H9 (cell line): ENCODE data around the gene ZFP91. TPM values are rescaled to one million over a fixed set of nuclear protein-coding genes. Genes with fewer than 3 reads are reported as not detected.

Source experiments
- DNase-seq: peaks from one replicate; pipeline ENCODE4 v3.0.0-alpha.2; 2017
- H2AFZ ChIP-seq: one replicate; pipeline ENCODE4 v1.6.1; 2013; ENCODE audit warnings: mild to moderate bottlenecking, low read length, control low read depth, moderate library complexity
- H2AK5ac ChIP-seq: 2 replicates; pipeline ENCODE4 v1.6.1; 2013; ENCODE audit warnings: low read length, control low read depth, mixed read lengths; ENCODE audit not compliant: insufficient read length
- H2BK120ac ChIP-seq: one replicate; pipeline ENCODE4 v1.6.1; 2013; ENCODE audit warnings: low read depth, mild to moderate bottlenecking, low read length, control low read depth, inconsistent platforms; ENCODE audit not compliant: poor library complexity, severe bottlenecking
- H2BK12ac ChIP-seq: 2 replicates; pipeline ENCODE4 v1.6.1; 2013; ENCODE audit warnings: low read length, control low read depth, mixed read lengths, low read depth; ENCODE audit not compliant: insufficient read length
- H2BK15ac ChIP-seq: 2 replicates; pipeline ENCODE4 v1.6.1; 2013; ENCODE audit warnings: low read depth, low read length, control low read depth
- H2BK20ac ChIP-seq: one replicate; pipeline ENCODE4 v1.6.1; 2013; ENCODE audit warnings: low read depth, mild to moderate bottlenecking, low read length, control low read depth, inconsistent platforms; ENCODE audit not compliant: poor library complexity, severe bottlenecking
- H2BK5ac ChIP-seq: 2 replicates; pipeline ENCODE4 v1.6.1; 2013; ENCODE audit warnings: low read length, control low read depth, mixed read lengths; ENCODE audit not compliant: insufficient read length
- H3K14ac ChIP-seq: 2 replicates; pipeline ENCODE4 v1.6.1; 2013; ENCODE audit warnings: low read length, control low read depth; ENCODE audit not compliant: insufficient read depth
- H3K18ac ChIP-seq: 2 replicates; pipeline ENCODE4 v1.6.1; 2013; ENCODE audit warnings: low read depth, mild to moderate bottlenecking, mixed read lengths, low read length, control low read depth; ENCODE audit not compliant: insufficient read length
- H3K23ac ChIP-seq: 2 replicates; pipeline ENCODE4 v1.6.1; 2013; ENCODE audit warnings: low read length, control low read depth, mixed read lengths, low read depth; ENCODE audit not compliant: insufficient read length
- H3K23me2 ChIP-seq: 2 replicates; pipeline ENCODE4 v1.6.1; 2013; ENCODE audit warnings: low read depth, mild to moderate bottlenecking, mixed read lengths, low read length, control low read depth; ENCODE audit not compliant: insufficient read length, poor library complexity, severe bottlenecking
- H3K27ac ChIP-seq: 2 replicates; pipeline ENCODE4 v1.5.1; 2013; ENCODE audit warnings: low read length, control low read depth, mixed read lengths, low read depth; ENCODE audit not compliant: insufficient read length
- H3K27me3 ChIP-seq: 2 replicates; pipeline ENCODE4 v1.6.1; 2013; ENCODE audit warnings: low read length, control low read depth, inconsistent platforms; ENCODE audit not compliant: insufficient read depth
- H3K4ac ChIP-seq: 2 replicates; pipeline ENCODE4 v1.6.1; 2013; ENCODE audit warnings: low read depth, mild to moderate bottlenecking, control low read depth, inconsistent platforms, low read length, moderate library complexity
- H3K4me1 ChIP-seq: 2 replicates; pipeline ENCODE4 v1.6.1; 2013; ENCODE audit warnings: low read length, control low read depth, inconsistent platforms; ENCODE audit not compliant: insufficient read depth
- H3K4me2 ChIP-seq: 2 replicates; pipeline ENCODE4 v1.6.1; 2013; ENCODE audit warnings: low read length, control low read depth, mixed read lengths; ENCODE audit not compliant: insufficient read length, insufficient read depth
- H3K56ac ChIP-seq: 2 replicates; pipeline ENCODE4 v1.6.1; 2013; ENCODE audit warnings: low read depth, mild to moderate bottlenecking, mixed read lengths, low read length, control low read depth; ENCODE audit not compliant: insufficient read length
- H3K79me1 ChIP-seq: 2 replicates; pipeline ENCODE4 v1.6.1; 2013; ENCODE audit warnings: low read depth, mild to moderate bottlenecking, moderate library complexity, low read length, control low read depth, inconsistent platforms; ENCODE audit not compliant: insufficient read depth, poor library complexity, severe bottlenecking
- H3K79me2 ChIP-seq: 2 replicates; pipeline ENCODE4 v1.6.1; 2013; ENCODE audit warnings: low read length, control low read depth, inconsistent platforms; ENCODE audit not compliant: insufficient read depth
- H3K9ac ChIP-seq: 2 replicates; pipeline ENCODE4 v1.6.1; 2013; ENCODE audit warnings: low read length, control low read depth, mixed read lengths; ENCODE audit not compliant: insufficient read length; ENCODE audit errors: extremely low read depth
- H3K9me3 ChIP-seq: one replicate; pipeline ENCODE4 v1.6.1; 2013; ENCODE audit warnings: low read depth, low read length, inconsistent platforms; ENCODE audit not compliant: control insufficient read depth
- H3T11ph ChIP-seq: one replicate; pipeline ENCODE4 v1.6.1; 2013; ENCODE audit warnings: mild to moderate bottlenecking, low read length, control low read depth, inconsistent platforms
- H4K20me1 ChIP-seq: one replicate; pipeline ENCODE4 v1.6.1; 2013; ENCODE audit not compliant: control insufficient read depth, insufficient read length, insufficient read depth
- H4K5ac ChIP-seq: 2 replicates; pipeline ENCODE4 v1.6.1; 2013; ENCODE audit warnings: low read depth, mild to moderate bottlenecking, mixed read lengths, low read length, control low read depth; ENCODE audit not compliant: insufficient read length
- H4K8ac ChIP-seq: replicated peaks from 2 replicates; pipeline ENCODE4 v1.6.1; 2013; ENCODE audit warnings: low read length, control low read depth, mixed read lengths, low read depth; ENCODE audit not compliant: insufficient read length
- H4K91ac ChIP-seq: 2 replicates; pipeline ENCODE4 v1.6.1; 2013; ENCODE audit warnings: low read depth, mild to moderate bottlenecking, moderate library complexity, mixed read lengths, low read length, control low read depth; ENCODE audit not compliant: insufficient read length
- H3K27ac Mint-ChIP-seq, 3 experiments: 2 replicates in 2 of 3; 3 replicates in 1 of 3; pipeline ENCODE4 v1.8.0; 2020 to 2021; ENCODE audit warnings: mixed read lengths in 3 of 3, mild to moderate bottlenecking in 1 of 3, moderate library complexity in 1 of 3
- H3K27me3 Mint-ChIP-seq: 2 replicates; pipeline ENCODE4 v1.8.0; 2021; ENCODE audit warnings: low read depth, mild to moderate bottlenecking, moderate library complexity, mixed read lengths
- H3K36me3 Mint-ChIP-seq, 3 experiments: 2 replicates in 2 of 3; 3 replicates in 1 of 3; pipeline ENCODE4 v1.8.0; 2020 to 2021; ENCODE audit warnings: low read depth in 3 of 3, mixed read lengths in 3 of 3; ENCODE audit not compliant: insufficient read depth in 1 of 3
- H3K4me1 Mint-ChIP-seq, 2 experiments: 2 replicates each; pipeline ENCODE4 v1.8.0; 2020; ENCODE audit warnings: mixed read lengths in 2 of 2
- H3K4me3 Mint-ChIP-seq, 2 experiments: 2 replicates in 1 of 2; 3 replicates in 1 of 2; pipeline ENCODE4 v1.8.0; 2020 to 2021; ENCODE audit warnings: mild to moderate bottlenecking in 2 of 2, mixed read lengths in 2 of 2, moderate library complexity in 1 of 2
- H3K9me3 Mint-ChIP-seq, 2 experiments: 2 replicates in 1 of 2; 3 replicates in 1 of 2; pipeline ENCODE4 v1.8.0; 2020; ENCODE audit warnings: mild to moderate bottlenecking in 2 of 2, mixed read lengths in 2 of 2, moderate library complexity in 1 of 2
- WGBS: extraction: QIAGEN DNeasy Blood & Tissue Kit; methylation state at CpG from one replicate; pipeline ENCODE4 v1.1.7; 2013; ENCODE audit warnings: missing lambda C conversion rate, low lambda C conversion rate, mixed read lengths; ENCODE audit not compliant: insufficient read length; ENCODE audit errors: extremely low coverage; 5-methylcytosine and 5-hydroxymethylcytosine counted together
- total RNA-seq: library from RNA; stranded (reverse); gene quantifications from 2 replicates; pipeline ENCODE4 v1.2.1, GENCODE V29; 2021
- TF ChIP-seq, protein P1 (sequence below): fragments of 200-600 bp; sonication (generic); conservative IDR thresholded peaks from 3 replicates; pipeline ENCODE4 v1.8.0; 2021; ENCODE audit warnings: antibody characterized with exemption, mild to moderate bottlenecking

The ZFP91 gene
- total RNA-seq, 1 experiment from 2014 or later: 32.9 TPM

DNA sequence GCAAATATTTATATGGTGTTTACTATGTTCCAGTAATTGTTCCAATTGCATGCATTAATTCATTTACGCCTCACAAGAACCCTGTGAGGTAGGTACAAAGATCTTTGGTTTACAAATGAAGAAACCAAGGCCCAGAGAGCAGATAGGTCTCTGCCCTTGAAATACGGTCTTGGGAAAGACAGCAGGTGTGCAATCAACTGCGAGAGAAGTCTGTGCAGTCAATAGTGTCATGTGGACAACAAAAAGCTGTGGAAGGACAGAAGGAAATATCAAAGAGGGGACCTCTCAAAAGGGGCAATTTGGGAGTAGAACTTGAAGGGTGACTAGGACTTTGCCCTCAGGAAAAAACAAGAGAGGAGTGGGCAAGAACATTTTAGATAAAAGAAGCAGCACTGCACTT is 52.5 kb downstream of the ZFP91 start:
- H3K23ac ChIP-seq: no peak overlapping the region
- H3K27ac ChIP-seq: no peak overlapping the region
- H3K9ac ChIP-seq: no peak overlapping the region
- no peak overlapping the region for H2BK120ac ChIP-seq
- no peak overlapping the region for H4K8ac ChIP-seq
- H2BK5ac ChIP-seq: no peak overlapping the region
- TF ChIP-seq, protein P1, sequence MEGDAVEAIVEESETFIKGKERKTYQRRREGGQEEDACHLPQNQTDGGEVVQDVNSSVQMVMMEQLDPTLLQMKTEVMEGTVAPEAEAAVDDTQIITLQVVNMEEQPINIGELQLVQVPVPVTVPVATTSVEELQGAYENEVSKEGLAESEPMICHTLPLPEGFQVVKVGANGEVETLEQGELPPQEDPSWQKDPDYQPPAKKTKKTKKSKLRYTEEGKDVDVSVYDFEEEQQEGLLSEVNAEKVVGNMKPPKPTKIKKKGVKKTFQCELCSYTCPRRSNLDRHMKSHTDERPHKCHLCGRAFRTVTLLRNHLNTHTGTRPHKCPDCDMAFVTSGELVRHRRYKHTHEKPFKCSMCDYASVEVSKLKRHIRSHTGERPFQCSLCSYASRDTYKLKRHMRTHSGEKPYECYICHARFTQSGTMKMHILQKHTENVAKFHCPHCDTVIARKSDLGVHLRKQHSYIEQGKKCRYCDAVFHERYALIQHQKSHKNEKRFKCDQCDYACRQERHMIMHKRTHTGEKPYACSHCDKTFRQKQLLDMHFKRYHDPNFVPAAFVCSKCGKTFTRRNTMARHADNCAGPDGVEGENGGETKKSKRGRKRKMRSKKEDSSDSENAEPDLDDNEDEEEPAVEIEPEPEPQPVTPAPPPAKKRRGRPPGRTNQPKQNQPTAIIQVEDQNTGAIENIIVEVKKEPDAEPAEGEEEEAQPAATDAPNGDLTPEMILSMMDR: no peak
- no peaks in the 10 kb centered on the region for H3K79me1 ChIP-seq
- H3K27me3 ChIP-seq: no peaks in the 10 kb centered on the region
- no peak overlapping the region for H2BK12ac ChIP-seq
- H3K4ac ChIP-seq: no peak overlapping the region
- no peak overlapping the region for H2BK20ac ChIP-seq
- peaks cover 0 to 6% (median 0%) of the 10 kb centered on the region in 3 experiments; a peak in 2 of 7 replicates for H3K36me3 Mint-ChIP-seq
- no peak for DNase-seq
- no peaks in the 10 kb centered on the region for H3K23me2 ChIP-seq
- H3K56ac ChIP-seq: no peak overlapping the region
- H3K9me3 ChIP-seq: no peaks in the 10 kb centered on the region
- H3K4me1 Mint-ChIP-seq: peaks cover 0 to 2% of the 10 kb centered on the region in 2 experiments; a peak in 1 of 4 replicates
- no peaks in the 10 kb centered on the region for H3K27me3 Mint-ChIP-seq
- H4K5ac ChIP-seq: no peak overlapping the region
- H3T11ph ChIP-seq: no peak overlapping the region
- H2BK15ac ChIP-seq: no peak overlapping the region
- WGBS: no CpG with 5 or more reads among the region's 3 CpGs
- H3K18ac ChIP-seq: no peak overlapping the region
- no peak overlapping the region for H3K14ac ChIP-seq
- no peak overlapping the region for H3K27ac Mint-ChIP-seq
- no peak overlapping the region for H3K4me3 Mint-ChIP-seq
- no peak overlapping the region for H4K91ac ChIP-seq
- H2AK5ac ChIP-seq: no peak overlapping the region
- H3K79me2 ChIP-seq: no peaks in the 10 kb centered on the region
- no peaks in the 10 kb centered on the region for H3K9me3 Mint-ChIP-seq
- H4K20me1 ChIP-seq: no peaks in the 10 kb centered on the region
- no peak overlapping the region for H2AFZ ChIP-seq
- H3K4me2 ChIP-seq: no peak overlapping the region
- H3K4me1 ChIP-seq: peaks cover 11% of the 10 kb centered on the region; the same call in 1 of the 2 replicates
